ENCODE results near the gene SLC25A30. TPM values are rescaled to one million over a fixed set of nuclear protein-coding genes. Genes with fewer than 3 reads are reported as not detected.
"Not testable (repeated sequence)": the region's sequence is repeated elsewhere in the genome, so short reads cannot be mapped to it uniquely, and the experiment has no call there.

The SLC25A30 gene
- polyA plus RNA-seq, 3 donors = 19.4 to 31.8 (median 25.7) TPM

GRCh38 chr13:45436953-45437352 is 18.8 kb upstream of the SLC25A30 start:
- no peak for DNase-seq (ENCODE audit: extremely low read depth in 1 of 11, low read depth in 9 of 11, low spot score in 4 of 11)

GRCh38 chr13:45436332-45436731 is 18.2 kb upstream of the SLC25A30 start:
- no peak for DNase-seq (ENCODE audit: extremely low read depth in 1 of 11, low read depth in 9 of 11, low spot score in 4 of 11)

- DNase-seq (ENCODE audit: extremely low read depth in 1 of 11, low read depth in 9 of 11, low spot score in 4 of 11) = no peak
Observed at GRCh38 chr13:45434556-45435371, 16.6 kb upstream of the SLC25A30 start.

GRCh38 chr13:45433381-45433790 is 15.2 kb upstream of the SLC25A30 start:
- DNase-seq (ENCODE audit: extremely low read depth in 1 of 11, low read depth in 9 of 11, low spot score in 4 of 11) = no peak

- DNase-seq (ENCODE audit: extremely low read depth in 1 of 11, low read depth in 9 of 11, low spot score in 4 of 11) = no peak
Observed at GRCh38 chr13:45432737-45433380, 14.7 kb upstream of the SLC25A30 start.

- DNase-seq (ENCODE audit: extremely low read depth in 1 of 11, low read depth in 9 of 11, low spot score in 4 of 11) = not testable (repeated sequence)
Observed at GRCh38 chr13:45426056-45426841, 8.1 kb upstream of the SLC25A30 start.

GRCh38 chr13:45422731-45423292 is 4.6 kb upstream of the SLC25A30 start:
- DNase-seq (ENCODE audit: extremely low read depth in 1 of 11, low read depth in 9 of 11, low spot score in 4 of 11) = no peak

GRCh38 chr13:45419945-45420344 is 1.8 kb upstream of the SLC25A30 start:
- no peak for DNase-seq (ENCODE audit: extremely low read depth in 1 of 11, low read depth in 9 of 11, low spot score in 4 of 11)

GRCh38 chr13:45419389-45419788 is 1.2 kb upstream of the SLC25A30 start:
- not testable (repeated sequence) for DNase-seq (ENCODE audit: extremely low read depth in 1 of 11, low read depth in 9 of 11, low spot score in 4 of 11)

GRCh38 chr13:45416516-45417128 is 1.6 kb downstream of the SLC25A30 start:
- DNase-seq (ENCODE audit: extremely low read depth in 1 of 11, low read depth in 9 of 11, low spot score in 4 of 11) = no peak

GRCh38 chr13:45415112-45415511 is 3.1 kb downstream of the SLC25A30 start:
- DNase-seq (ENCODE audit: extremely low read depth in 1 of 11, low read depth in 9 of 11, low spot score in 4 of 11) = no peak

GRCh38 chr13:45413826-45414307 is 4.3 kb downstream of the SLC25A30 start:
- no peak for DNase-seq (ENCODE audit: extremely low read depth in 1 of 11, low read depth in 9 of 11, low spot score in 4 of 11)

GRCh38 chr13:45412274-45413049 is 5.7 kb downstream of the SLC25A30 start:
- DNase-seq (ENCODE audit: extremely low read depth in 1 of 11, low read depth in 9 of 11, low spot score in 4 of 11) = no peak

GRCh38 chr13:45411631-45412030 is 6.5 kb downstream of the SLC25A30 start:
- DNase-seq (ENCODE audit: extremely low read depth in 1 of 11, low read depth in 9 of 11, low spot score in 4 of 11) = no peak

GRCh38 chr13:45411221-45411620 is 7.0 kb downstream of the SLC25A30 start:
- DNase-seq (ENCODE audit: extremely low read depth in 1 of 11, low read depth in 9 of 11, low spot score in 4 of 11) = no peak

GRCh38 chr13:45410466-45410865 is 7.7 kb downstream of the SLC25A30 start:
- no peak for DNase-seq (ENCODE audit: extremely low read depth in 1 of 11, low read depth in 9 of 11, low spot score in 4 of 11)

GRCh38 chr13:45410001-45410400 is 8.2 kb downstream of the SLC25A30 start:
- DNase-seq (ENCODE audit: extremely low read depth in 1 of 11, low read depth in 9 of 11, low spot score in 4 of 11) = no peak

- DNase-seq (ENCODE audit: extremely low read depth in 1 of 11, low read depth in 9 of 11, low spot score in 4 of 11) = no peak
Observed at GRCh38 chr13:45406421-45406820, 11.8 kb downstream of the SLC25A30 start.

All from renal cortex interstitium (tissue), 11 donors.